NCI-H82 treated with DMSO at 0.1 percent for 48 hours (cell line): Measurements from ENCODE around the gene FHAD1.

Source experiments
- DNase-seq: peaks from one replicate; lab custom pipeline; 2025; ENCODE audit not compliant: unreplicated experiment; lab: John Stamatoyannopoulos, UW

FHAD1 gene

GRCh38 chr1:15245593-15246360 is 1.2 kb upstream of the FHAD1 start:
- no peak for DNase-seq

- no peak for DNase-seq
Observed at GRCh38 chr1:15248216-15248615, 1.2 kb downstream of the FHAD1 start.

- DNase-seq: no peak
Observed at GRCh38 chr1:15249081-15249480, 2.1 kb downstream of the FHAD1 start.

GRCh38 chr1:15251857-15252835 is 5.1 kb downstream of the FHAD1 start:
- no peak for DNase-seq

- peak; percentile 98 for DNase-seq
Observed at GRCh38 chr1:15254559-15254958, 7.5 kb downstream of the FHAD1 start.

GRCh38 chr1:15255582-15256149 is 8.6 kb downstream of the FHAD1 start:
- no peak for DNase-seq

GRCh38 chr1:15256584-15256983 is 9.6 kb downstream of the FHAD1 start:
- no peak for DNase-seq

GRCh38 chr1:15257309-15257708 is 10.3 kb downstream of the FHAD1 start:
- no peak for DNase-seq

- DNase-seq: no peak
Observed at GRCh38 chr1:15258833-15259621, 12.0 kb downstream of the FHAD1 start.

- no peak for DNase-seq
Observed at GRCh38 chr1:15259622-15260007, 12.6 kb downstream of the FHAD1 start.

- DNase-seq: no peak
Observed at GRCh38 chr1:15260418-15261154, 13.6 kb downstream of the FHAD1 start.

- DNase-seq: no peak
Observed at GRCh38 chr1:15261155-15262002, 14.4 kb downstream of the FHAD1 start.

- no peak for DNase-seq
Observed at GRCh38 chr1:15262003-15262377, 15.0 kb downstream of the FHAD1 start.

- no peak for DNase-seq
Observed at GRCh38 chr1:15262706-15263105, 15.7 kb downstream of the FHAD1 start.

- DNase-seq: no peak
Observed at GRCh38 chr1:15264769-15265168, 17.7 kb downstream of the FHAD1 start.

- no peak for DNase-seq
Observed at GRCh38 chr1:15271196-15271595, 24.2 kb downstream of the FHAD1 start.

GRCh38 chr1:15272009-15272781 is 25.2 kb downstream of the FHAD1 start:
- DNase-seq: peak; percentile 74

GRCh38 chr1:15272782-15273127 is 25.7 kb downstream of the FHAD1 start:
- DNase-seq: no peak

GRCh38 chr1:15273274-15273673 is 26.3 kb downstream of the FHAD1 start:
- no peak for DNase-seq
